HG02678 (cell line): ENCODE results near the gene HLA-DQA1.
A peak's percentile ranks its signal among the peaks of the same experiment; 100 is the strongest.
"Not testable (repeated sequence)": the region's sequence is repeated elsewhere in the genome, so short reads cannot be mapped to it uniquely, and the experiment has no call there.

Source experiments
- ATAC-seq: cut with Tn5 transposase; IDR thresholded peaks from one replicate; pipeline ENCODE4 v1.9.1; 2021; ENCODE audit warnings: mild to moderate bottlenecking, moderate library complexity; ENCODE audit not compliant: unreplicated experiment

Gene HLA-DQA1

GRCh38 chr6:32621372-32621771 lies 15.8 kb upstream of the HLA-DQA1 start:
- no peak for ATAC-seq

- ATAC-seq: peak; percentile 84
These were observed 14.4 kb upstream of the HLA-DQA1 start for GRCh38 chr6:32622545-32623401.

- no peak for ATAC-seq
These were observed 13.5 kb upstream of the HLA-DQA1 start for GRCh38 chr6:32623693-32624092.

- no peak for ATAC-seq
These were observed 12.6 kb upstream of the HLA-DQA1 start for GRCh38 chr6:32624565-32624964.

GRCh38 chr6:32625137-32625536 lies 12.1 kb upstream of the HLA-DQA1 start:
- ATAC-seq: no peak

GRCh38 chr6:32627249-32627648 lies 10.0 kb upstream of the HLA-DQA1 start:
- ATAC-seq: no peak

GRCh38 chr6:32627831-32628230 lies 9.4 kb upstream of the HLA-DQA1 start:
- ATAC-seq: no peak

- ATAC-seq: not testable (repeated sequence)
These were observed 7.4 kb upstream of the HLA-DQA1 start for GRCh38 chr6:32629793-32630192.

- no peak for ATAC-seq
These were observed 1.6 kb upstream of the HLA-DQA1 start for GRCh38 chr6:32635526-32636123.

GRCh38 chr6:32637883-32638282 lies 677 bp downstream of the HLA-DQA1 start:
- ATAC-seq: no peak

GRCh38 chr6:32638532-32639219 lies 1.5 kb downstream of the HLA-DQA1 start:
- ATAC-seq: no peak

GRCh38 chr6:32639440-32640394 lies 2.5 kb downstream of the HLA-DQA1 start:
- ATAC-seq: no peak

GRCh38 chr6:32641122-32641521 lies 3.9 kb downstream of the HLA-DQA1 start:
- ATAC-seq: no peak

- not testable (repeated sequence) for ATAC-seq
These were observed 4.8 kb downstream of the HLA-DQA1 start for GRCh38 chr6:32641785-32642719.

GRCh38 chr6:32642720-32643106 lies 5.5 kb downstream of the HLA-DQA1 start:
- ATAC-seq: no peak

- no peak for ATAC-seq
These were observed 6.7 kb downstream of the HLA-DQA1 start for GRCh38 chr6:32643904-32644303.

GRCh38 chr6:32645047-32645703 lies 8.0 kb downstream of the HLA-DQA1 start:
- no peak for ATAC-seq

- no peak for ATAC-seq
These were observed 18.1 kb downstream of the HLA-DQA1 start for GRCh38 chr6:32655203-32655710.

- ATAC-seq: not testable (repeated sequence)
These were observed 20.1 kb downstream of the HLA-DQA1 start for GRCh38 chr6:32657329-32657728.
